Chondrocyte (in vitro differentiated cells): ENCODE measurements around the gene SMIM12. TPM values are rescaled to one million over a fixed set of nuclear protein-coding genes. Genes with fewer than 3 reads are reported as not detected.

Experiments used
- total RNA-seq: library from RNA; stranded (reverse); gene quantifications from 3 replicates; pipeline ENCODE4 v1.2.1, GENCODE V29; 2021

SMIM12 gene
- total RNA-seq, 1 donor from 2014 or later, result 40.6 TPM

Other genes with a start within 250 kb of the SMIM12 start
- not detected in 3 replicates for gene GJB5, start 104.7 kb downstream of the SMIM12 start, total RNA-seq
- gene GJB4, start 100.0 kb downstream of the SMIM12 start, total RNA-seq, result not detected in 3 replicates
- gene GJB3, start 78.5 kb downstream of the SMIM12 start, total RNA-seq, result not detected in 3 replicates
- gene GJA4, start 66.8 kb downstream of the SMIM12 start, total RNA-seq, result 0.87 to 11.6 TPM (median 10.7 TPM) in 3 replicates
- gene DLGAP3, start 69.9 kb upstream of the SMIM12 start, total RNA-seq, result 0.12 to 0.64 TPM (median 0.22 TPM) in 3 replicates
- 16.2 to 19.1 TPM (median 17.7 TPM) in 3 replicates for gene TMEM35B, start 125.6 kb upstream of the SMIM12 start, total RNA-seq
- 18.8 to 24.8 TPM (median 22.8 TPM) in 3 replicates for gene ZMYM6, start 172.2 kb upstream of the SMIM12 start, total RNA-seq
- 11.6 to 15.8 TPM (median 12.6 TPM) in 3 replicates for gene ZMYM1, start 219.6 kb upstream of the SMIM12 start, total RNA-seq